ENCODE data around the gene NR3C1.

The NR3C1 gene

DNA sequence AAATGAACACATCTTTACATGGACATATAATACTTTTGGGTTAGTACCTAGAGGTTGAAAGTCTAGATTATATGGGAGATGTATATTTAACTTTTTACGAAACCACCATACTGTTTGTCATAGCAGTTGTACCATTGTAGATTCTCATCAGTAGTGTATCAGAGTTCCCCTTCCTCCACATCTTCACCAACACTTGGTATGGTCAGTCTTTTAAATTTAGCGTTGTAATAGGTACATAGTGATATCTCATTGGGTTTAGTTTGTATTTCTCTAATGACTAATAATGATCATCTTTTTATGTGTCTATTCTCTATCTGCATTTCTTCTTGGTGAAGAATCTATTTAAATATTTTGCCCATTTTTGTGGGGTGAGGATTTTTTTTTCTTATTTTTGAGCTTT, 137.5 kb downstream of the NR3C1 start:
- no peak for ATAC-seq
- TF ChIP-seq CSDC2 (CRISPR knock-in tag; IDR thresholded peaks at IDR 0.05) (no peak), ZNF70 (CRISPR knock-in tag; IDR thresholded peaks at IDR 0.05) (no peak), CSRNP3 (CRISPR knock-in tag; IDR thresholded peaks at IDR 0.05) (no peak), RARB (CRISPR knock-in tag; IDR thresholded peaks at IDR 0.05) (no peak), GLIS3 (CRISPR knock-in tag; IDR thresholded peaks at IDR 0.05) (no peak), ZFP3 (CRISPR knock-in tag; IDR thresholded peaks at IDR 0.05) (no peak), ISL1 (CRISPR knock-in tag; IDR thresholded peaks at IDR 0.05) (no peak), ESRRG (CRISPR knock-in tag; IDR thresholded peaks at IDR 0.05) (no peak), ARNTL (CRISPR knock-in tag; IDR thresholded peaks at IDR 0.05; ENCODE audit: borderline replicate concordance, low read depth) (no peak), TSHZ2 (CRISPR knock-in tag; IDR thresholded peaks at IDR 0.05) (no peak), ZNF565 (CRISPR knock-in tag; conservative IDR thresholded peaks at IDR 0.05; ENCODE audit: low read depth) (no peak), PPARA (CRISPR knock-in tag; IDR thresholded peaks at IDR 0.05; ENCODE audit: borderline replicate concordance) (no peak), TOX (CRISPR knock-in tag; IDR thresholded peaks at IDR 0.05; ENCODE audit: borderline replicate concordance) (no peak), ZNF8 (CRISPR knock-in tag; IDR thresholded peaks at IDR 0.05) (no peak), SNAI2 (CRISPR knock-in tag; IDR thresholded peaks at IDR 0.05) (no peak)

DNA sequence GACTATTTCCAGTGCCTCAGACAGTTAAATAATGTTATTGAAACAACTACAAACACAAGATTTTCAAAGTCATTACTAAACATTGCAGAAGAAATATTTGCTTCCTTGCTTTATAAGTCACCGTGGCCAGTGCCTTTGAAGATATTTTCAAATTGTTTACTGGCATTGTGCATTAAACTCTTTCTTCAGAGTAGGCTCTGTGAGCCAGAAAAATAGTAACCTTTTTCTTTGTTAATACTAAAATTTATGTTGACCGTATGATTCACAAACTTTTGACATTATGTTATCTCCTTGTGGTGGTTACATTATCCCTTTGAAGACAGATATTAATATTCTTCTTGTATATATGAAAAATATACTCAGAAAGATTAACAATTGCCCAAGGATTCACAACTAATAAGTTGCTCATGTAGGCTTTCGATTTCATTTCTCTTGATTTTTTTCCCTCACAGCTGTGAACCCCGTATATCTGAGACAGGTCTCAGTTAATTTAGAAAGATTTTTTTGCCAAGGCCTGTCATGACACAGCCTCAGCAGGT, 140.1 kb downstream of the NR3C1 start:
- ATAC-seq: no peak
- TF ChIP-seq TSHZ2 (CRISPR knock-in tag; IDR thresholded peaks at IDR 0.05) (no peak), BACH2 (CRISPR knock-in tag; IDR thresholded peaks at IDR 0.05; ENCODE audit: borderline replicate concordance) (no peak), POU6F1 (CRISPR knock-in tag; IDR thresholded peaks at IDR 0.05; ENCODE audit: borderline replicate concordance, low read depth) (no peak), TCF4 (CRISPR knock-in tag; IDR thresholded peaks at IDR 0.05; ENCODE audit: borderline replicate concordance) (no peak), PATZ1 (CRISPR knock-in tag; IDR thresholded peaks at IDR 0.05; ENCODE audit: borderline replicate concordance) (no peak)
- TF ChIP-seq, protein P1, sequence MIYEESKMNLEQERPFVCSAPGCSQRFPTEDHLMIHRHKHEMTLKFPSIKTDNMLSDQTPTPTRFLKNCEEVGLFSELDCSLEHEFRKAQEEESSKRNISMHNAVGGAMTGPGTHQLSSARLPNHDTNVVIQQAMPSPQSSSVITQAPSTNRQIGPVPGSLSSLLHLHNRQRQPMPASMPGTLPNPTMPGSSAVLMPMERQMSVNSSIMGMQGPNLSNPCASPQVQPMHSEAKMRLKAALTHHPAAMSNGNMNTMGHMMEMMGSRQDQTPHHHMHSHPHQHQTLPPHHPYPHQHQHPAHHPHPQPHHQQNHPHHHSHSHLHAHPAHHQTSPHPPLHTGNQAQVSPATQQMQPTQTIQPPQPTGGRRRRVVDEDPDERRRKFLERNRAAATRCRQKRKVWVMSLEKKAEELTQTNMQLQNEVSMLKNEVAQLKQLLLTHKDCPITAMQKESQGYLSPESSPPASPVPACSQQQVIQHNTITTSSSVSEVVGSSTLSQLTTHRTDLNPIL (CRISPR knock-in tag; IDR thresholded peaks at IDR 0.05; ENCODE audit: low read depth): no peak

Data from SK-N-SH treated with all-trans-retinoic acid at 6 μM for 48 hours (cell line).